ENCODE results near the gene CSGALNACT2.

- no peak for TF ChIP-seq EP300 (IDR thresholded peaks at IDR 0.05; ENCODE audit: borderline replicate concordance in 1 of 2, control insufficient read depth in 1 of 2, low read depth in 2 of 2, low read length in 2 of 2)
- no peak for TF ChIP-seq HCFC1 (IDR thresholded peaks at IDR 0.05; ENCODE audit: low read length)
- no peak for TF ChIP-seq SMC3 (IDR thresholded peaks at IDR 0.05; ENCODE audit: borderline replicate concordance, low read length)
- no peak for TF ChIP-seq POLR2A (IDR thresholded peaks at IDR 0.05; ENCODE audit: low read depth, low read length)
- TF ChIP-seq CTCF (IDR thresholded peaks at IDR 0.05 in 2 of 3, conservative IDR thresholded peaks at IDR 0.05 in 1 of 3; ENCODE audit: control insufficient read depth in 2 of 3, extremely low read depth in 1 of 3, insufficient read depth in 1 of 3, low read depth in 3 of 3, low read length in 3 of 3) = no peak
- no peak for TF ChIP-seq TAF1 (IDR thresholded peaks at IDR 0.05; ENCODE audit: borderline replicate concordance, low read depth, low read length)
- no peak for TF ChIP-seq E2F8 (IDR thresholded peaks at IDR 0.05; ENCODE audit: low read depth, partially characterized antibody)
- TF ChIP-seq MYC (IDR thresholded peaks at IDR 0.05; ENCODE audit: insufficient read depth, insufficient read length, insufficient replicate concordance, low read length, severe bottlenecking) = no peak
- no peak for TF ChIP-seq TARDBP (IDR thresholded peaks at IDR 0.05; ENCODE audit: borderline replicate concordance)
- TF ChIP-seq E4F1 (IDR thresholded peaks at IDR 0.05; ENCODE audit: borderline replicate concordance, partially characterized antibody) = no peak
- no peak for TF ChIP-seq BHLHE40 (IDR thresholded peaks at IDR 0.05; ENCODE audit: borderline replicate concordance in 1 of 2, low read depth in 2 of 2, low read length in 1 of 2)
- TF ChIP-seq RAD21 (IDR thresholded peaks at IDR 0.05; ENCODE audit: insufficient read depth, low read depth, low read length) = no peak
- no peak for TF ChIP-seq BMI1 (IDR thresholded peaks at IDR 0.05; ENCODE audit: borderline replicate concordance)
- TF ChIP-seq EZH2 (IDR thresholded peaks at IDR 0.05; ENCODE audit: borderline replicate concordance, control insufficient read depth, low read depth, low read length) = no peak
These were observed 31.8 kb upstream of the CSGALNACT2 start for GRCh38 chr10:43106256-43107091.
